ENCODE results near the gene SBF1. TPM values are rescaled to one million over a fixed set of nuclear protein-coding genes. Genes with fewer than 3 reads are reported as not detected.
"Not testable (repeated sequence)": the region's sequence is repeated elsewhere in the genome, so short reads cannot be mapped to it uniquely, and the experiment has no call there.

The SBF1 gene
- total RNA-seq, 3 donors from 2014 or later, result 76.1 to 91.9 (median 84.3) TPM

- intact Hi-C loops (cut with DNase I, micrococcal nuclease), result no loop called here
- H3K4me3 ChIP-seq, result no peak overlapping the region
- H3K36me3 ChIP-seq (ENCODE audit: low read depth), result peaks cover 10% of the 10 kb centered on the region
- H3K9me3 ChIP-seq, result no peaks in the 10 kb centered on the region
- DNase-seq (no peak), ATAC-seq (no peak)
- no peaks in the 10 kb centered on the region for H3K4me1 ChIP-seq (ENCODE audit: low read depth)
- TF ChIP-seq, protein P1, sequence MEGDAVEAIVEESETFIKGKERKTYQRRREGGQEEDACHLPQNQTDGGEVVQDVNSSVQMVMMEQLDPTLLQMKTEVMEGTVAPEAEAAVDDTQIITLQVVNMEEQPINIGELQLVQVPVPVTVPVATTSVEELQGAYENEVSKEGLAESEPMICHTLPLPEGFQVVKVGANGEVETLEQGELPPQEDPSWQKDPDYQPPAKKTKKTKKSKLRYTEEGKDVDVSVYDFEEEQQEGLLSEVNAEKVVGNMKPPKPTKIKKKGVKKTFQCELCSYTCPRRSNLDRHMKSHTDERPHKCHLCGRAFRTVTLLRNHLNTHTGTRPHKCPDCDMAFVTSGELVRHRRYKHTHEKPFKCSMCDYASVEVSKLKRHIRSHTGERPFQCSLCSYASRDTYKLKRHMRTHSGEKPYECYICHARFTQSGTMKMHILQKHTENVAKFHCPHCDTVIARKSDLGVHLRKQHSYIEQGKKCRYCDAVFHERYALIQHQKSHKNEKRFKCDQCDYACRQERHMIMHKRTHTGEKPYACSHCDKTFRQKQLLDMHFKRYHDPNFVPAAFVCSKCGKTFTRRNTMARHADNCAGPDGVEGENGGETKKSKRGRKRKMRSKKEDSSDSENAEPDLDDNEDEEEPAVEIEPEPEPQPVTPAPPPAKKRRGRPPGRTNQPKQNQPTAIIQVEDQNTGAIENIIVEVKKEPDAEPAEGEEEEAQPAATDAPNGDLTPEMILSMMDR (IDR thresholded peaks at IDR 0.05), result no peak
Measured at GRCh38 chr22:50416996-50417395, 57.8 kb downstream of the SBF1 start.

GRCh38 chr22:50415426-50415825, 59.4 kb downstream of the SBF1 start:
- no peak overlapping the region for H3K4me3 ChIP-seq
- TF ChIP-seq, protein P1 (IDR thresholded peaks at IDR 0.05), result no peak
- intact Hi-C loops (cut with DNase I, micrococcal nuclease), result no loop called here

DNA sequence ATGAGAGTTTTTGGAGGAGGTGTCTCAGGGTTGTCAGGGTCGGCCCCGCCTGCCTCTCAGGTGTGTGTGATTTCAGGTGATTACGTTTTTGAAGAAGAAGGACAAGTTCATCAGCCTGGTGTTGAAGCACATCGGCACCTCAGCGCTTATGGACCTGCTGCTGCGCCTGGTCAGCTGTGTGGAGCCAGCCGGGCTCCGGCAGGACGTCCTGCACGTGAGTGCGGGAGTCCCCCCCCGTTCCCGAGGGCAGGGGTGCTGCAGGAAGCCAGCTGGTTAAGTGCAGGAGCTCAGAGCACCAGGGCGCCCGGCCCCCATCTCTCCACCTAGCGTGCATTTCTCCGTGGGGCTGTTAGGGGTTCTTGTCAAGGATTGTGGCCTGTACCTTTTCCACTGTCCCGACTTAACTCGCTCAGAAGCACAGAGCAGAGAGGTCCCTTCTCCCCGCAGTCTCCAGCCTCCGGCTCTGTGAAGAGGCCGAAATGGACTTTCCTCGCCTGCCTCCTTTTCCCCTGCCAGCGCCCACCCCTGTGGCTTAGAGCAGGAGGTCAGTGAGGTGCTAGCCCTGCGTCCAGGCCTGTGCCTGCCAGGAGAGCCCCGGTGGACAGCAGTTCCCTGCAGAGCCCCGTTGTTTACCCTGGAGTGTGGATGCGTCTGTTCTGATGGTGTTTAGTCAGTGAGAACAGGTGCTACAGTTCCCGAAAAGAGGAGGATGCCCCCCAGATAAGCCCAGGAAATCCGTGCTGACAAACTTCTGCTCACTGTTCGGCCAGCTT, 60.2 kb downstream of the SBF1 start:
- Histone ChIP-seq H3K4me1 (ENCODE audit: low read depth) (no peaks in the 10 kb centered on the region), H3K4me3 (no peak overlapping the region), H3K36me3 (ENCODE audit: low read depth) (peaks cover 10% of the 10 kb centered on the region), H3K9me3 (no peaks in the 10 kb centered on the region)
- intact Hi-C loops (cut with DNase I, micrococcal nuclease), result no loop called here
- ATAC-seq, result no peak
- no peak for DNase-seq
- TF ChIP-seq, protein P1 (IDR thresholded peaks at IDR 0.05), result no peak

More at GRCh38 chr22:50415426-50415825, 59.4 kb downstream of the SBF1 start:
- ATAC-seq (no peak), DNase-seq (no peak)
- Histone ChIP-seq H3K4me1 (ENCODE audit: low read depth) (no peaks in the 10 kb centered on the region), H3K9me3 (no peaks in the 10 kb centered on the region), H3K36me3 (ENCODE audit: low read depth) (peaks cover 10% of the 10 kb centered on the region)

DNA sequence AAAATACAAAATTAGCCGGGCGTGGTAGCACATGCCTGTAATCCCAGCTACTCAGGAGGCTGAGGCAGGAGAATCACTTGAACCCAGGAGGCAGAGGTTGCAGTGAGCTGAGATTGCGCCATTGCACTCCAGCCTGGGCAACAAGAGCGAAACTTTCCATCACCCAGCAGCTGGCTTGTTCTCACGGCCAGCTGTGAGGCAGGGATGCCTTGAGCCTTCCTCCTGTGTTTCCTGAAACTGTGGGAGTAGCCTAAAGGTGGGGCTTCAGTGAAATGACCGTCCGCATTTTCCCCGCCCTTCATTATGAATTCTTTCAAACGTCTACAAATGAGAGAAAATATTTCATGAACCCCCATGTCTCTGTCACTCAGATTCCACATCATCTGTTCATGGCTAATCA, 65.9 kb downstream of the SBF1 start:
- H3K36me3 ChIP-seq (ENCODE audit: low read depth); H3K4me3 ChIP-seq; ATAC-seq; DNase-seq; H3K9me3 ChIP-seq; intact Hi-C loops (cut with DNase I, micrococcal nuclease); H3K4me1 ChIP-seq (ENCODE audit: low read depth): not testable (repeated sequence)

- no peaks in the 10 kb centered on the region for H3K9me3 ChIP-seq
- no peaks in the 10 kb centered on the region for H3K4me1 ChIP-seq (ENCODE audit: low read depth)
- DNase-seq, result no peak
- TF ChIP-seq, protein P1 (IDR thresholded peaks at IDR 0.05), result no peak
- no peak overlapping the region for H3K4me3 ChIP-seq
- intact Hi-C loops (cut with DNase I, micrococcal nuclease), result no loop called here
- no peak for ATAC-seq
- peaks cover 3% of the 10 kb centered on the region for H3K36me3 ChIP-seq (ENCODE audit: low read depth)
Measured at GRCh38 chr22:50408311-50408710, 66.5 kb downstream of the SBF1 start.

- Histone ChIP-seq H3K36me3 (ENCODE audit: low read depth) (peaks cover 3% of the 10 kb centered on the region), H3K4me1 (ENCODE audit: low read depth) (no peaks in the 10 kb centered on the region)
- intact Hi-C loops (cut with DNase I, micrococcal nuclease), result no loop called here
Measured at GRCh38 chr22:50406416-50407170, 68.2 kb downstream of the SBF1 start.

More at GRCh38 chr22:50406416-50407170, 68.2 kb downstream of the SBF1 start:
- no peaks in the 10 kb centered on the region for H3K9me3 ChIP-seq
- TF ChIP-seq, protein P1 (IDR thresholded peaks at IDR 0.05), result no peak
- no peak for DNase-seq
- H3K4me3 ChIP-seq, result no peak overlapping the region
- ATAC-seq, result no peak
